ENCODE measurements around the gene CTNND2.
A peak's percentile ranks its signal among the peaks of the same experiment; 100 is the strongest.
"Not testable (repeated sequence)": the region's sequence is repeated elsewhere in the genome, so short reads cannot be mapped to it uniquely, and the experiment has no call there.

The CTNND2 gene

GRCh38 chr5:11658376-11658775 lies 245.9 kb downstream of the CTNND2 start:
- no peak for DNase-seq

GRCh38 chr5:11656916-11657315 lies 247.3 kb downstream of the CTNND2 start:
- no peak for DNase-seq

- no peak for DNase-seq
Observed at GRCh38 chr5:11655681-11656080, 248.6 kb downstream of the CTNND2 start.

- no peak for DNase-seq
Observed at GRCh38 chr5:11650936-11651335, 253.3 kb downstream of the CTNND2 start.

GRCh38 chr5:11646141-11646540 lies 258.1 kb downstream of the CTNND2 start:
- DNase-seq: no peak

- DNase-seq: no peak
Observed at GRCh38 chr5:11642438-11642837, 261.8 kb downstream of the CTNND2 start.

- DNase-seq: no peak
Observed at GRCh38 chr5:11640158-11640873, 263.9 kb downstream of the CTNND2 start.

- DNase-seq: no peak
Observed at GRCh38 chr5:11622785-11623184, 281.5 kb downstream of the CTNND2 start.

GRCh38 chr5:11620172-11620571 lies 284.1 kb downstream of the CTNND2 start:
- DNase-seq: no peak

- peak; percentile 65 for DNase-seq
Observed at GRCh38 chr5:11619339-11620024, 284.8 kb downstream of the CTNND2 start.

GRCh38 chr5:11617080-11617479 lies 287.2 kb downstream of the CTNND2 start:
- DNase-seq: no peak

- not testable (repeated sequence) for DNase-seq
Observed at GRCh38 chr5:11616624-11617023, 287.6 kb downstream of the CTNND2 start.

GRCh38 chr5:11611011-11611410 lies 293.2 kb downstream of the CTNND2 start:
- no peak for DNase-seq

GRCh38 chr5:11609570-11610303 lies 294.5 kb downstream of the CTNND2 start:
- DNase-seq: no peak

GRCh38 chr5:11608530-11608929 lies 295.7 kb downstream of the CTNND2 start:
- no peak for DNase-seq

- no peak for DNase-seq
Observed at GRCh38 chr5:11607944-11608483, 296.2 kb downstream of the CTNND2 start.

GRCh38 chr5:11602298-11602697 lies 301.9 kb downstream of the CTNND2 start:
- peak; percentile 52 for DNase-seq

GRCh38 chr5:11599499-11599898 lies 304.7 kb downstream of the CTNND2 start:
- DNase-seq: no peak

GRCh38 chr5:11596657-11597071 lies 307.6 kb downstream of the CTNND2 start:
- DNase-seq: peak; percentile 67

- DNase-seq: peak; percentile 19
Observed at GRCh38 chr5:11596185-11596584, 308.1 kb downstream of the CTNND2 start.

- DNase-seq: no peak
Observed at GRCh38 chr5:11595045-11595444, 309.2 kb downstream of the CTNND2 start.

GRCh38 chr5:11594021-11594420 lies 310.2 kb downstream of the CTNND2 start:
- DNase-seq: no peak

- no peak for DNase-seq
Observed at GRCh38 chr5:11590475-11590874, 313.8 kb downstream of the CTNND2 start.

- DNase-seq: no peak
Observed at GRCh38 chr5:11588803-11589202, 315.4 kb downstream of the CTNND2 start.

All from DMS53 (cell line).